ENCODE results near the gene BCL2. TPM values are rescaled to one million over a fixed set of nuclear protein-coding genes. Genes with fewer than 3 reads are reported as not detected.
"Not testable (repeated sequence)": the region's sequence is repeated elsewhere in the genome, so short reads cannot be mapped to it uniquely, and the experiment has no call there.

Gene BCL2
- total RNA-seq, 2 donors from 2014 or later = 13.9 to 16.4 TPM

DNA sequence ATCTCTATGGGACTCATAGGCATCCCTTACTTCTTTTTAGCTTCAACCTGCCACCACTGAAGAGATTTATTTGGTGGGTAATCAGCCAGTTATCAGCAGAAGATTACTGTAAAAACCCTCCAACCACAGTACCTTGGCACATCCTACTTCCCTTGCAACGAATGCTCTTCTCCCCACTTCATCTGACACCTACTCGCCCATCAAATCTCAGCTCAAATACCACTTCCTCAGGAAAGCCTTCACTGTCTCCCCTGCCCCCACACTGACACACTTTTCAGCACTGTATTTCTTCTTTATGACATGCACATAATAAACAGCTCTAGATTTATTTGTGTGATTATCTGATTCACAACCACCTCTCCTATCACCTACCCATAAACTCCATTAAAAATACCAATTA, 44.4 kb upstream of the BCL2 start:
- intact Hi-C loops (cut with DNase I) = no loop called here
- TF ChIP-seq, protein P1, sequence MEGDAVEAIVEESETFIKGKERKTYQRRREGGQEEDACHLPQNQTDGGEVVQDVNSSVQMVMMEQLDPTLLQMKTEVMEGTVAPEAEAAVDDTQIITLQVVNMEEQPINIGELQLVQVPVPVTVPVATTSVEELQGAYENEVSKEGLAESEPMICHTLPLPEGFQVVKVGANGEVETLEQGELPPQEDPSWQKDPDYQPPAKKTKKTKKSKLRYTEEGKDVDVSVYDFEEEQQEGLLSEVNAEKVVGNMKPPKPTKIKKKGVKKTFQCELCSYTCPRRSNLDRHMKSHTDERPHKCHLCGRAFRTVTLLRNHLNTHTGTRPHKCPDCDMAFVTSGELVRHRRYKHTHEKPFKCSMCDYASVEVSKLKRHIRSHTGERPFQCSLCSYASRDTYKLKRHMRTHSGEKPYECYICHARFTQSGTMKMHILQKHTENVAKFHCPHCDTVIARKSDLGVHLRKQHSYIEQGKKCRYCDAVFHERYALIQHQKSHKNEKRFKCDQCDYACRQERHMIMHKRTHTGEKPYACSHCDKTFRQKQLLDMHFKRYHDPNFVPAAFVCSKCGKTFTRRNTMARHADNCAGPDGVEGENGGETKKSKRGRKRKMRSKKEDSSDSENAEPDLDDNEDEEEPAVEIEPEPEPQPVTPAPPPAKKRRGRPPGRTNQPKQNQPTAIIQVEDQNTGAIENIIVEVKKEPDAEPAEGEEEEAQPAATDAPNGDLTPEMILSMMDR (IDR thresholded peaks at IDR 0.05) = no peak

DNA sequence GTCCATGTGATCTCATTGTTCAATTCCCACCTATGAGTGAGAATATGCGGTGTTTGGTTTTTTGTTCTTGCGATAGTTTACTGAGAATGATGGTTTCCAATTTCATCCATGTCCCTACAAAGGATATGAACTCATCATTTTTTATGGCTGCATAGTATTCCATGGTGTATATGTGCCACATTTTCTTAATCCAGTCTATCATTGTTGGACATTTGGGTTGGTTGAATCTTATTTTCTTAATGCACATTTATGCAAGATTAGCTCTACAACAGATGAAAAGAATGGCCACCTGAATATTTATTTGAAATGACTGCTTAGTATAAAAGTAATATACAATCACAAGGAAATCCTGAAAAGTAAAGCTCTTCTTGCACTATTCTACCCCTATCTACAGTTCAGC, 43.9 kb upstream of the BCL2 start:
- intact Hi-C loops (cut with DNase I); H3K27me3 ChIP-seq; H3K9me3 ChIP-seq: not testable (repeated sequence)

More for the DNA sequence above, 44.4 kb upstream of the BCL2 start:
- Histone ChIP-seq H3K4me1 (no peaks in the 10 kb centered on the region), H3K36me3 (peaks cover 9% of the 10 kb centered on the region), H3K9me3 (no peaks in the 10 kb centered on the region), H3K27ac (no peak overlapping the region), H3K9ac (ENCODE audit: low read depth in 2 of 2, low read length in 2 of 2) (no peak overlapping the region), H3K27me3 (no peaks in the 10 kb centered on the region), H3K4me3 (no peak overlapping the region)
- no peak for DNase-seq

GRCh38 chr18:63356272-63356896, 36.8 kb upstream of the BCL2 start:
- TF ChIP-seq, protein P1 (IDR thresholded peaks at IDR 0.05) = no peak
- Histone ChIP-seq H3K27me3 (no peaks in the 10 kb centered on the region), H3K4me3 (no peak overlapping the region), H3K36me3 (peaks cover 15% of the 10 kb centered on the region), H3K9me3 (no peaks in the 10 kb centered on the region), H3K9ac (ENCODE audit: low read depth in 2 of 2, low read length in 2 of 2) (no peak overlapping the region), H3K4me1 (no peaks in the 10 kb centered on the region), H3K27ac (no peak overlapping the region)
- DNase-seq = no peak
- intact Hi-C loops (cut with DNase I) = no loop called here

More for the DNA sequence above, 43.9 kb upstream of the BCL2 start:
- not testable (repeated sequence) for H3K27ac ChIP-seq; H3K36me3 ChIP-seq; H3K9ac ChIP-seq (ENCODE audit: low read depth in 2 of 2, low read length in 2 of 2); DNase-seq; H3K4me3 ChIP-seq; H3K4me1 ChIP-seq

DNA sequence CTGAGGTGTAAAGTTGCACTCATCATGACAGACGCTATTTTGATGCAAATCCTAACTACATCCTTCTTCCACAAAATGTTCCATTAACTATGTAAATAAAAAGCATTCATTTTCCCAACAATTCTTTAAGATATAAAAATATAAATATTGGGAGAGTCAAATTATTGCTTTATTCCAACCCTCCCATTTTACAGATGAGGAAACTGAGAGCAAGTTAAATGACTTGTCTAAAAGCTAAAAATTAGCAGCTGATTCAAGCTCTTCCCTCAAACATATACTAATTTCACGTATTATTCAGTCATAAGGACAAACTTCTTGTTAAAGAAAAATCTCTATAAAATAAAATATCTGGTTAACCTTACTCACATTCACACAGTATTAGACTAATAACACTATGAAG, 30.7 kb upstream of the BCL2 start:
- H3K9me3 ChIP-seq = no peaks in the 10 kb centered on the region
- no peak overlapping the region for H3K9ac ChIP-seq (ENCODE audit: low read depth in 2 of 2, low read length in 2 of 2)
- no peak overlapping the region for H3K27ac ChIP-seq
- TF ChIP-seq, protein P1 (IDR thresholded peaks at IDR 0.05) = no peak
- no peak overlapping the region for H3K4me3 ChIP-seq
- no peak for DNase-seq
- peaks cover 6% of the 10 kb centered on the region for H3K36me3 ChIP-seq
- H3K27me3 ChIP-seq = no peaks in the 10 kb centered on the region
- intact Hi-C loops (cut with DNase I) = loop anchor here (5.0 kb wide), 1 partner anchor 42 kb away; no protein-coding TSS in a partner anchor
- H3K4me1 ChIP-seq = no peaks in the 10 kb centered on the region

- Histone ChIP-seq H3K27me3 (no peaks in the 10 kb centered on the region), H3K36me3 (no peaks in the 10 kb centered on the region), H3K4me3 (no peak overlapping the region), H3K9me3 (no peaks in the 10 kb centered on the region), H3K9ac (ENCODE audit: low read depth in 2 of 2, low read length in 2 of 2) (no peak overlapping the region), H3K4me1 (no peaks in the 10 kb centered on the region), H3K27ac (no peak overlapping the region)
- TF ChIP-seq, protein P1 (IDR thresholded peaks at IDR 0.05) = no peak
- no peak for DNase-seq
- intact Hi-C loops (cut with DNase I) = loop anchor here (10.0 kb wide), 2 partner anchors 86 to 156 kb away; no protein-coding TSS in a partner anchor
Observed at GRCh38 chr18:63348508-63349136, 29.1 kb upstream of the BCL2 start.

All from colonic mucosa (tissue), 4 donors.